ENCODE data around the gene LRMDA. TPM values are rescaled to one million over a fixed set of nuclear protein-coding genes. Genes with fewer than 3 reads are reported as not detected.
A peak's percentile ranks its signal among the peaks of the same experiment; 100 is the strongest.

Gene LRMDA
- total and polyA plus RNA-seq, 4 donors: 12.1 to 40.8 (median 21.6) TPM

DNA sequence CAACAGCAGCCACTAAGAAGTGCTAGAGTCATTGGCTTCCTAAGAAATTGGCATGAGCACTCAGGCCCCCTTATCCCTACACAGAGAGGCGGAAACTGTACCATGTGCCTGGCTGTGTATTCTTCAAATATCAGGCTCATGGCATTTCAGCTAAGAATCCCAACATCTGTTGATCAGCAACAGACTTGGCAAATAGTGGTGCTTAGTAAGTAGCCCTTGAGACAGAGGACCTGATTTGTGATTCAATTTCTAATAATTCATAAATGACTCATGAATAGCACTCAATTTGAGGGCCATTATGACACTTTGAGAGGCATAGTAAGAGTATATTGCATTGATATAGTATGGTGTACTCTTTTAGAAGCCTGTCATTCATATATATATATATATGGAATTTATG lies 309.1 kb downstream of the LRMDA start:
- no peak for ATAC-seq (ENCODE audit: insufficient read depth, low FRiP score)
- Histone ChIP-seq H3K36me3 (ENCODE audit: control insufficient read depth in 4 of 4, insufficient read depth in 4 of 4, low read length in 4 of 4) (no peaks in the 10 kb centered on the region), H3K9me3 (ENCODE audit: control insufficient read depth in 4 of 4, insufficient read depth in 3 of 4, low read length in 3 of 4) (peaks cover 0 to 3% (median 0%) of the 10 kb centered on the region in 4 donors), H3K27ac (ENCODE audit: low read depth in 1 of 2, low read length in 1 of 2) (no peak overlapping the region), H3K9ac (ENCODE audit: insufficient read depth in 1 of 2, low read length in 2 of 2) (no peak overlapping the region), H3K4me3 (no peak overlapping the region), H3K4me1 (ENCODE audit: control insufficient read depth in 5 of 5, insufficient read depth in 5 of 5, low read length in 5 of 5) (peaks cover 0 to 47% (median 22%) of the 10 kb centered on the region in 5 donors), H3K27me3 (ENCODE audit: control insufficient read depth in 3 of 3, insufficient read depth in 3 of 3, low read length in 2 of 3) (no peaks in the 10 kb centered on the region)
- TF ChIP-seq CTCF (IDR thresholded peaks at IDR 0.05; ENCODE audit: control extremely low read depth, extremely low read depth): no peak
- no peak for DNase-seq
- 90 to 96% methylated on average over 1 of the region's 1 CpG for WGBS, 2 donors

DNA sequence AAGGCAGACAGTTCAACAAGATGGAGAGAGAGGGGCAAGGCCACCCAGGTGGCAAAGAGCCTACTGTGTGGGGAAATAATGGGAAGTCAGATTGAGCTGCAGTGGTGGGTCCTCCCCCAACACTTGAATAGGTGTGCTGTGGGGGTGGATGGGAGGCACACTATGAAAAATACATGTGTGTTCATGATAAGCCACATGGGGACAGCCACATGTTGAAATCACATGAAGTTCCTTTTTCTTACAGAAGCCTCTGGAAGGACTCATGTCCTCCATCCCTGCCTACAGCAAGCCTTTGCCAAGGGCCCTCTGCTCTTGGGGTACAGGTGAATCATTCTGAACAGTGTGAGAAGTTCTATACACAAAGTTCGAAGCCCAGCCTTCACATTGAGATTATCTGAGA lies 310.9 kb downstream of the LRMDA start:
- no peak overlapping the region for H3K4me3 ChIP-seq
- H3K9me3 ChIP-seq (ENCODE audit: control insufficient read depth in 4 of 4, insufficient read depth in 3 of 4, low read length in 3 of 4): peaks cover 0 to 3% (median 0%) of the 10 kb centered on the region in 4 donors
- H3K27me3 ChIP-seq (ENCODE audit: control insufficient read depth in 3 of 3, insufficient read depth in 3 of 3, low read length in 2 of 3): no peaks in the 10 kb centered on the region
- H3K4me1 ChIP-seq (ENCODE audit: control insufficient read depth in 5 of 5, insufficient read depth in 5 of 5, low read length in 5 of 5): peaks cover 0 to 40% (median 16%) of the 10 kb centered on the region in 5 donors
- TF ChIP-seq CTCF (IDR thresholded peaks at IDR 0.05; ENCODE audit: control extremely low read depth, extremely low read depth): no peak
- ATAC-seq (ENCODE audit: insufficient read depth, low FRiP score): no peak
- H3K9ac ChIP-seq (ENCODE audit: insufficient read depth in 1 of 2, low read length in 2 of 2): no peak overlapping the region
- H3K36me3 ChIP-seq (ENCODE audit: control insufficient read depth in 4 of 4, insufficient read depth in 4 of 4, low read length in 4 of 4): no peaks in the 10 kb centered on the region
- 97 to 99% methylated on average over 1 of the region's 1 CpG for WGBS, 2 donors
- no peak for DNase-seq
- no peak overlapping the region for H3K27ac ChIP-seq (ENCODE audit: low read depth in 1 of 2, low read length in 1 of 2)

DNA sequence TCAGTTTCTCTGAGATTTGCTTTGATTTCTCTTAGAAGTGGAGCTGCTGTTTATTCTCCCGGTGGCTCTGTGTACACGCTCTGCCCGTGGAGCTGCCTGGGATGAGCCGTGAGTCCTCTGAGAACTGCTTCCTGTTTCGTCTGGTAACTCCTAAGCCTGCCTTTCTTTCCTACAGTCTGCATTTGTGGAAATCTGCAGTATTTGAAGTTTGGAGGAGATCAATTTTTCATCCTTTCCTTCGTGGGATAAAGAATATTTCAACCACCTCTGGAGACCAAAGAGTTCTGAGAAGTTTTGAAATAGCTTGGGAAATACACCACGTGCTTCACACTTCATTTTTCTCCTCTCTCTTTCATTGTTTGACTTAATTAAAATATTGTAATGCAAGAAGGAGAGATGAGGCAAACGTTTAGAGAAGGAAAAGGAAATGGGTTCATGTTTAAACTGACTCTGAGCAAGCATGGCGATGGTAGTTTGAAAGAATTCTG lies 311.9 kb downstream of the LRMDA start:
- 36 to 46% methylated on average over 9 of the region's 9 CpGs for WGBS, 2 donors
- Histone ChIP-seq H3K27me3 (ENCODE audit: control insufficient read depth in 3 of 3, insufficient read depth in 3 of 3, low read length in 2 of 3) (no peaks in the 10 kb centered on the region), H3K9me3 (ENCODE audit: control insufficient read depth in 4 of 4, insufficient read depth in 3 of 4, low read length in 3 of 4) (peaks cover 0 to 3% (median 0%) of the 10 kb centered on the region in 4 donors), H3K4me3 (no peak overlapping the region), H3K9ac (ENCODE audit: insufficient read depth in 1 of 2, low read length in 2 of 2) (peak overlapping the region in 1 of 2 donors; percentile 43), H3K27ac (ENCODE audit: low read depth in 1 of 2, low read length in 1 of 2) (no peak overlapping the region), H3K36me3 (ENCODE audit: control insufficient read depth in 4 of 4, insufficient read depth in 4 of 4, low read length in 4 of 4) (no peaks in the 10 kb centered on the region), H3K4me1 (ENCODE audit: control insufficient read depth in 5 of 5, insufficient read depth in 5 of 5, low read length in 5 of 5) (peaks cover 0 to 31% (median 7%) of the 10 kb centered on the region in 5 donors)
- ATAC-seq (ENCODE audit: insufficient read depth, low FRiP score) (no peak), DNase-seq (peak; percentile 52 to 87 (median 77))
- TF ChIP-seq CTCF (IDR thresholded peaks at IDR 0.05; ENCODE audit: control extremely low read depth, extremely low read depth): no peak

DNA sequence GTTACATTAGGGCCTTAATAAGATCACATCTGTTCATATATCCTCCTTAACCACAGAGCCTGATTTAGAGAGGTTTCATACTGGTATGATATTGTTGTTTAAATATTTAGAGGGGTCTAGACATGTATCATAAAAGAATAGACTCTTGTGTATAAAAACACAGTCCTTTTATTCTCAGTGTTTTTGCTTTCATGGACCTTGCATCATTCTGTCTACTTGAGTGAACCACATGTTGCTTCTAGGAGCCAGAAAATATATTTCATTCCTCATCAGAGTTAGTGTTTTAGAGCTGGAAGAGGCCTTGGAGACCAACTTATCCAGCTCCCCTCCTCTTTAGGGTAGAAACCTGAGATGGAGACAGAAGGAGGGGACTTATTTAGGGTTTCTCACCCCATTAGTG lies 312.8 kb downstream of the LRMDA start:
- no peak overlapping the region for H3K4me3 ChIP-seq
- H3K4me1 ChIP-seq (ENCODE audit: control insufficient read depth in 5 of 5, insufficient read depth in 5 of 5, low read length in 5 of 5): peaks cover 0 to 30% (median 7%) of the 10 kb centered on the region in 5 donors
- no peak overlapping the region for H3K9ac ChIP-seq (ENCODE audit: insufficient read depth in 1 of 2, low read length in 2 of 2)
- no peak overlapping the region for H3K27ac ChIP-seq (ENCODE audit: low read depth in 1 of 2, low read length in 1 of 2)
- H3K9me3 ChIP-seq (ENCODE audit: control insufficient read depth in 4 of 4, insufficient read depth in 3 of 4, low read length in 3 of 4): peaks cover 0 to 3% (median 0%) of the 10 kb centered on the region in 4 donors
- TF ChIP-seq CTCF (IDR thresholded peaks at IDR 0.05; ENCODE audit: control extremely low read depth, extremely low read depth): no peak
- ATAC-seq (ENCODE audit: insufficient read depth, low FRiP score) (no peak), DNase-seq (peak in 2 of 3 donors; percentile 54 to 73)
- H3K27me3 ChIP-seq (ENCODE audit: control insufficient read depth in 3 of 3, insufficient read depth in 3 of 3, low read length in 2 of 3): no peaks in the 10 kb centered on the region
- no peaks in the 10 kb centered on the region for H3K36me3 ChIP-seq (ENCODE audit: control insufficient read depth in 4 of 4, insufficient read depth in 4 of 4, low read length in 4 of 4)

Data from lung (tissue), 12 donors.